H9 (cell line): ENCODE results near the gene MBP. TPM values are rescaled to one million over a fixed set of nuclear protein-coding genes. Genes with fewer than 3 reads are reported as not detected.

Experiments
- DNase-seq: peaks from one replicate; pipeline ENCODE4 v3.0.0-alpha.2; 2017
- H2AFZ ChIP-seq: one replicate; pipeline ENCODE4 v1.6.1; 2013; ENCODE audit warnings: mild to moderate bottlenecking, low read length, control low read depth, moderate library complexity
- H2AK5ac ChIP-seq: 2 replicates; pipeline ENCODE4 v1.6.1; 2013; ENCODE audit warnings: low read length, control low read depth, mixed read lengths; ENCODE audit not compliant: insufficient read length
- H2BK120ac ChIP-seq: one replicate; pipeline ENCODE4 v1.6.1; 2013; ENCODE audit warnings: low read depth, mild to moderate bottlenecking, low read length, control low read depth, inconsistent platforms; ENCODE audit not compliant: poor library complexity, severe bottlenecking
- H2BK12ac ChIP-seq: 2 replicates; pipeline ENCODE4 v1.6.1; 2013; ENCODE audit warnings: low read length, control low read depth, mixed read lengths, low read depth; ENCODE audit not compliant: insufficient read length
- H2BK15ac ChIP-seq: 2 replicates; pipeline ENCODE4 v1.6.1; 2013; ENCODE audit warnings: low read depth, low read length, control low read depth
- H2BK20ac ChIP-seq: one replicate; pipeline ENCODE4 v1.6.1; 2013; ENCODE audit warnings: low read depth, mild to moderate bottlenecking, low read length, control low read depth, inconsistent platforms; ENCODE audit not compliant: poor library complexity, severe bottlenecking
- H2BK5ac ChIP-seq: 2 replicates; pipeline ENCODE4 v1.6.1; 2013; ENCODE audit warnings: low read length, control low read depth, mixed read lengths; ENCODE audit not compliant: insufficient read length
- H3K14ac ChIP-seq: 2 replicates; pipeline ENCODE4 v1.6.1; 2013; ENCODE audit warnings: low read length, control low read depth; ENCODE audit not compliant: insufficient read depth
- H3K18ac ChIP-seq: 2 replicates; pipeline ENCODE4 v1.6.1; 2013; ENCODE audit warnings: low read depth, mild to moderate bottlenecking, mixed read lengths, low read length, control low read depth; ENCODE audit not compliant: insufficient read length
- H3K23ac ChIP-seq: 2 replicates; pipeline ENCODE4 v1.6.1; 2013; ENCODE audit warnings: low read length, control low read depth, mixed read lengths, low read depth; ENCODE audit not compliant: insufficient read length
- H3K23me2 ChIP-seq: 2 replicates; pipeline ENCODE4 v1.6.1; 2013; ENCODE audit warnings: low read depth, mild to moderate bottlenecking, mixed read lengths, low read length, control low read depth; ENCODE audit not compliant: insufficient read length, poor library complexity, severe bottlenecking
- H3K27ac ChIP-seq: 2 replicates; pipeline ENCODE4 v1.5.1; 2013; ENCODE audit warnings: low read length, control low read depth, mixed read lengths, low read depth; ENCODE audit not compliant: insufficient read length
- H3K27me3 ChIP-seq: 2 replicates; pipeline ENCODE4 v1.6.1; 2013; ENCODE audit warnings: low read length, control low read depth, inconsistent platforms; ENCODE audit not compliant: insufficient read depth
- H3K4ac ChIP-seq: 2 replicates; pipeline ENCODE4 v1.6.1; 2013; ENCODE audit warnings: low read depth, mild to moderate bottlenecking, control low read depth, inconsistent platforms, low read length, moderate library complexity
- H3K4me1 ChIP-seq: 2 replicates; pipeline ENCODE4 v1.6.1; 2013; ENCODE audit warnings: low read length, control low read depth, inconsistent platforms; ENCODE audit not compliant: insufficient read depth
- H3K4me2 ChIP-seq: 2 replicates; pipeline ENCODE4 v1.6.1; 2013; ENCODE audit warnings: low read length, control low read depth, mixed read lengths; ENCODE audit not compliant: insufficient read length, insufficient read depth
- H3K56ac ChIP-seq: 2 replicates; pipeline ENCODE4 v1.6.1; 2013; ENCODE audit warnings: low read depth, mild to moderate bottlenecking, mixed read lengths, low read length, control low read depth; ENCODE audit not compliant: insufficient read length
- H3K79me1 ChIP-seq: 2 replicates; pipeline ENCODE4 v1.6.1; 2013; ENCODE audit warnings: low read depth, mild to moderate bottlenecking, moderate library complexity, low read length, control low read depth, inconsistent platforms; ENCODE audit not compliant: insufficient read depth, poor library complexity, severe bottlenecking
- H3K79me2 ChIP-seq: 2 replicates; pipeline ENCODE4 v1.6.1; 2013; ENCODE audit warnings: low read length, control low read depth, inconsistent platforms; ENCODE audit not compliant: insufficient read depth
- H3K9ac ChIP-seq: 2 replicates; pipeline ENCODE4 v1.6.1; 2013; ENCODE audit warnings: low read length, control low read depth, mixed read lengths; ENCODE audit not compliant: insufficient read length; ENCODE audit errors: extremely low read depth
- H3K9me3 ChIP-seq: one replicate; pipeline ENCODE4 v1.6.1; 2013; ENCODE audit warnings: low read depth, low read length, inconsistent platforms; ENCODE audit not compliant: control insufficient read depth
- H3T11ph ChIP-seq: one replicate; pipeline ENCODE4 v1.6.1; 2013; ENCODE audit warnings: mild to moderate bottlenecking, low read length, control low read depth, inconsistent platforms
- H4K20me1 ChIP-seq: one replicate; pipeline ENCODE4 v1.6.1; 2013; ENCODE audit not compliant: control insufficient read depth, insufficient read length, insufficient read depth
- H4K5ac ChIP-seq: 2 replicates; pipeline ENCODE4 v1.6.1; 2013; ENCODE audit warnings: low read depth, mild to moderate bottlenecking, mixed read lengths, low read length, control low read depth; ENCODE audit not compliant: insufficient read length
- H4K8ac ChIP-seq: replicated peaks from 2 replicates; pipeline ENCODE4 v1.6.1; 2013; ENCODE audit warnings: low read length, control low read depth, mixed read lengths, low read depth; ENCODE audit not compliant: insufficient read length
- H4K91ac ChIP-seq: 2 replicates; pipeline ENCODE4 v1.6.1; 2013; ENCODE audit warnings: low read depth, mild to moderate bottlenecking, moderate library complexity, mixed read lengths, low read length, control low read depth; ENCODE audit not compliant: insufficient read length
- H3K27ac Mint-ChIP-seq, 3 experiments: 2 replicates in 2 of 3; 3 replicates in 1 of 3; pipeline ENCODE4 v1.8.0; 2020 to 2021; ENCODE audit warnings: mixed read lengths in 3 of 3, mild to moderate bottlenecking in 1 of 3, moderate library complexity in 1 of 3
- H3K27me3 Mint-ChIP-seq: 2 replicates; pipeline ENCODE4 v1.8.0; 2021; ENCODE audit warnings: low read depth, mild to moderate bottlenecking, moderate library complexity, mixed read lengths
- H3K36me3 Mint-ChIP-seq, 3 experiments: 2 replicates in 2 of 3; 3 replicates in 1 of 3; pipeline ENCODE4 v1.8.0; 2020 to 2021; ENCODE audit warnings: low read depth in 3 of 3, mixed read lengths in 3 of 3; ENCODE audit not compliant: insufficient read depth in 1 of 3
- H3K4me1 Mint-ChIP-seq, 2 experiments: 2 replicates each; pipeline ENCODE4 v1.8.0; 2020; ENCODE audit warnings: mixed read lengths in 2 of 2
- H3K4me3 Mint-ChIP-seq, 2 experiments: 2 replicates in 1 of 2; 3 replicates in 1 of 2; pipeline ENCODE4 v1.8.0; 2020 to 2021; ENCODE audit warnings: mild to moderate bottlenecking in 2 of 2, mixed read lengths in 2 of 2, moderate library complexity in 1 of 2
- H3K9me3 Mint-ChIP-seq, 2 experiments: 2 replicates in 1 of 2; 3 replicates in 1 of 2; pipeline ENCODE4 v1.8.0; 2020; ENCODE audit warnings: mild to moderate bottlenecking in 2 of 2, mixed read lengths in 2 of 2, moderate library complexity in 1 of 2
- WGBS: extraction: QIAGEN DNeasy Blood & Tissue Kit; methylation state at CpG from one replicate; pipeline ENCODE4 v1.1.7; 2013; ENCODE audit warnings: missing lambda C conversion rate, low lambda C conversion rate, mixed read lengths; ENCODE audit not compliant: insufficient read length; ENCODE audit errors: extremely low coverage; 5-methylcytosine and 5-hydroxymethylcytosine counted together
- total RNA-seq: library from RNA; stranded (reverse); gene quantifications from 2 replicates; pipeline ENCODE4 v1.2.1, GENCODE V29; 2021
- TF ChIP-seq, protein P1 (sequence below): fragments of 200-600 bp; sonication (generic); conservative IDR thresholded peaks from 3 replicates; pipeline ENCODE4 v1.8.0; 2021; ENCODE audit warnings: antibody characterized with exemption, mild to moderate bottlenecking

The MBP gene
- total RNA-seq, 1 experiment from 2014 or later: 8.6 TPM

DNA sequence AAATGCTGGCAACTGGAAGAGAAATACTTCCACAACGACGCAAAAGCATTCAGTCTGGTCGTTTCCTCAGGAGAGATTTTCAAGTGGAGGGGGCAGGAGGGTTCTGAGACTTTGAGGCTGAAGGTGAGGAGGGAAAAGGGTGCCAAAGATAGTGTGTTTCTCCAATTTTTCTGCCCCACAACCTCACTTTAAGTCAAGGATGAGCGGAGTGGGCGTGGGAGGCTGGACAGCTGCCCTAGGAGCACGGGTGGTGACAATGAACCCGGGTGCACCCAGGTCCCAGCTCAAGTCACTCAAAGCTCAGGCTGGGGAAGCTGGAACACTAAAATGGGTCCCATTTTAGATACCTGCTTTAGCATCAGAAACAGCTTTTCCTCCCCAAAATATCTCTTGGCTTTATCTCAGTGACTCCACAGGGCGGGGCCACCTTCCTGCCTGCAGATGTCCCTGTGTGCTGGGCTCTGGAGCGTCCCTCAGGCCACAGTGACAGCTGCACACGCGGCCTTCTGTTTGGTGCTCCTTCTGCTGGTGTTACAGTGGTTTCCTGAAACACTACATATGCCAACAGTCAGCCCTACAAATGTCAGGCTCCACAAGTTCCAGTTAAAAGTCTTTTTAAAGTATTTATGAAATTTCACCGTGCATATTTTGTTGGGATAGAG lies 1.4 kb upstream of the MBP start:
- H3K27me3 Mint-ChIP-seq: peaks cover 55% of the 10 kb centered on the region
- peak overlapping the region; percentile 49 for H3K4me2 ChIP-seq

More for the DNA sequence above, 1.4 kb upstream of the MBP start:
- no peak overlapping the region for H4K91ac ChIP-seq
- peaks cover 14% of the 10 kb centered on the region for H3K23me2 ChIP-seq
- H3K9me3 ChIP-seq: no peaks in the 10 kb centered on the region
- H3K9me3 Mint-ChIP-seq: no peaks in the 10 kb centered on the region; a peak in 2 of 5 replicates
- H2BK120ac ChIP-seq: no peak overlapping the region
- no peak for DNase-seq
- no CpG with 5 or more reads among the region's 12 CpGs for WGBS
- H3K79me1 ChIP-seq: no peaks in the 10 kb centered on the region
- no peak overlapping the region for H3K27ac ChIP-seq
- no peak overlapping the region for H2BK20ac ChIP-seq
- no peak overlapping the region for H2AK5ac ChIP-seq
- peaks cover 2% of the 10 kb centered on the region; the same call in 1 of the 2 replicates for H3K79me2 ChIP-seq
- H3T11ph ChIP-seq: no peak overlapping the region
- H2BK5ac ChIP-seq: no peak overlapping the region
- peak overlapping the region; percentile 77 to 82 for H3K4me3 Mint-ChIP-seq
- H3K9ac ChIP-seq: no peak overlapping the region
- H2BK15ac ChIP-seq: no peak overlapping the region
- no peak overlapping the region for H3K4ac ChIP-seq
- H4K20me1 ChIP-seq: no peaks in the 10 kb centered on the region
- H3K27me3 ChIP-seq: peaks cover 2% of the 10 kb centered on the region; the same call in 1 of the 2 replicates
- no peak overlapping the region for H3K14ac ChIP-seq
- H3K18ac ChIP-seq: no peak overlapping the region
- TF ChIP-seq, protein P1, sequence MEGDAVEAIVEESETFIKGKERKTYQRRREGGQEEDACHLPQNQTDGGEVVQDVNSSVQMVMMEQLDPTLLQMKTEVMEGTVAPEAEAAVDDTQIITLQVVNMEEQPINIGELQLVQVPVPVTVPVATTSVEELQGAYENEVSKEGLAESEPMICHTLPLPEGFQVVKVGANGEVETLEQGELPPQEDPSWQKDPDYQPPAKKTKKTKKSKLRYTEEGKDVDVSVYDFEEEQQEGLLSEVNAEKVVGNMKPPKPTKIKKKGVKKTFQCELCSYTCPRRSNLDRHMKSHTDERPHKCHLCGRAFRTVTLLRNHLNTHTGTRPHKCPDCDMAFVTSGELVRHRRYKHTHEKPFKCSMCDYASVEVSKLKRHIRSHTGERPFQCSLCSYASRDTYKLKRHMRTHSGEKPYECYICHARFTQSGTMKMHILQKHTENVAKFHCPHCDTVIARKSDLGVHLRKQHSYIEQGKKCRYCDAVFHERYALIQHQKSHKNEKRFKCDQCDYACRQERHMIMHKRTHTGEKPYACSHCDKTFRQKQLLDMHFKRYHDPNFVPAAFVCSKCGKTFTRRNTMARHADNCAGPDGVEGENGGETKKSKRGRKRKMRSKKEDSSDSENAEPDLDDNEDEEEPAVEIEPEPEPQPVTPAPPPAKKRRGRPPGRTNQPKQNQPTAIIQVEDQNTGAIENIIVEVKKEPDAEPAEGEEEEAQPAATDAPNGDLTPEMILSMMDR: no peak
- H2AFZ ChIP-seq: no peak overlapping the region
- H3K56ac ChIP-seq: no peak overlapping the region
- no peak overlapping the region for H3K27ac Mint-ChIP-seq
- peaks cover 11 to 15% of the 10 kb centered on the region in 2 experiments for H3K4me1 Mint-ChIP-seq
- no peak overlapping the region for H4K5ac ChIP-seq
- H3K4me1 ChIP-seq: no peaks in the 10 kb centered on the region
- peaks cover 0 to 2% (median 0%) of the 10 kb centered on the region in 3 experiments; a peak in 2 of 7 replicates for H3K36me3 Mint-ChIP-seq
- H4K8ac ChIP-seq: no peak overlapping the region
- no peak overlapping the region for H3K23ac ChIP-seq
- no peak overlapping the region for H2BK12ac ChIP-seq
